ENCODE data around the gene NEDD4L.

NEDD4L gene

DNA sequence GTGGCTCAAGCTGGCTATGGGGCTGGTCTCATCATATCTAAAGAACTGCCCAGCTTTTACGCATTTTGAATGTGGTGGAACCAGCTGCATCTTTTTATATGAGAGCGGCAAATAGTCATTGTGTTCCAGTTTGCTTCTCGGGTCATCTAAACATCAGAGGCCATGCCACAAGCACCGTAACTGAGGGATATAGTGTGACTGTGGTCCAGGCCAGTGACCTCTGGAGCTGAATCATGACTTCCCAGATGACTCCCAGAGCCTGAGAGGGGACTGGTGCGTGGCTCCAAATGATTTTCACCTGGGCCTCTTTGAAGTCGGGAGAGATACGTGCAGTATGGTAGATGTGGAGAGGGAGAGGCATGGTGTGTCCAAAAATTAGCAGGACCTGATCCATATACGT, 271.0 kb downstream of the NEDD4L start:
- DNase-seq (ENCODE audit: low read depth, low spot score): no peak

DNA sequence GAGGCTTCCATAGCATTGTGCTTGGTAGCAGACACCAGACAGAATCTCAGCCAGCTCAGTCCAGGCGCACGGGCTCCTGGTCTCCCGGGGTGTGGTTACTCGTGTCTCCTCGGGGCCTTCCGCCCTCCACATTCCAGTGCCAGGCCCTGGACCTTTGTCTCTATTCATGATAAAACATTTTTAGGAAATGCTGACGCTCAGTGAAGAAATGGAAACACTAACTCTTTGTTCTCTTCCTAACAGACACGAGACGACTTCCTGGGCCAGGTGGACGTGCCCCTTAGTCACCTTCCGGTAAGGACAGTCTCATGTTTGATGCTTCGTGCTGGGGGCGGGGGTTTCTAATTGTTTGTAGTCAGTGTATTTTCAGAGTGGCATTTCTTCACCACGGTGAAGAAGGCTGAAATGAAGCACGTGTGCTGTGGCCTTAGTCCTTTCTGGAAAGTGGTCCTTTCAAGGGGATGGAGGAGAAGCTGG, 271.8 kb downstream of the NEDD4L start:
- DNase-seq (ENCODE audit: low read depth, low spot score): no peak

DNA sequence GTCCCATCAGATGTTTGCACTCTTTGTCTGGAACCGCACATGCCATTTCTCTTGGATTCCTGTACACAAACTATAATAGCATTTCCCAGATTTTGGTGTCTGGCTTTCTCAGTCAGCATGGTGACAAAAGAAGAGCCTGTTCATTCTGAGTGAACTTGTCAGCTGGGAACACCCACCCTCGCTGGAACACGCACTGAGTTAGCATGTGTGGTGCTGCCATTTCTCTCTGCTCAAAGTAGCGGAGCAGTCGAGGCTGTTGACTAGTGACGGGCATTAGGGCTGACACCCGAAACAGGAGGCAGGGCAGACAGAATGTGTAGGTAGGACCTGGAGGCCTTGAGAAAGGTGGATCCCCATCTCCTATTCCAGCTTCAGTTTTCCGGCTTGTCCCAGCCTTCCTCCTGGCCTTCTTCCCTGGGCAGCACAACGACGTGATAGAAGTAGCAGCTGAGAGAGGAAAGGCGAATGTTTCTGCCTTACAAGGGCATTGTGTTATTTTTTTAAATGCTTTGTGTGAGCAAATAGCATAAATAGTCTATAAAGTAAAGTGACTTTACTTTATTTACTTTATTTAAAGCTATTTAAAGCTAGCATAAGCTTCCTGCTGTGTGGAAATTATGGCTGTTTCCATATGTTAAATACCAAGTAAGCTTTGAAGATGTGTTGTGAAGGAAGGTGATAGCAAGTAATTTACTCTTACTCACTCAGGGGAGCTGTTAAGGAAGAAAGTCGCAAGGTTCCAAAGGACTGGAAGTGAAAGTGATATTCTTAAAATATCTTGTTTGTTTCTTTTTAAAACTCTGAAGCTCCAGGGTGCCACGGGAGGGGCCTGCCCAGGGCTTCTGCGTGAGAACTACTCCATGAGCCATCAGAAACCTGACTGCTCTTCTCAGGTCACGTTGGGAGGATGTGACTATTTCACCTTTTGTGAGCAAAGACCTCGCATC, 272.6 kb downstream of the NEDD4L start:
- DNase-seq (ENCODE audit: low read depth, low spot score): no peak

DNA sequence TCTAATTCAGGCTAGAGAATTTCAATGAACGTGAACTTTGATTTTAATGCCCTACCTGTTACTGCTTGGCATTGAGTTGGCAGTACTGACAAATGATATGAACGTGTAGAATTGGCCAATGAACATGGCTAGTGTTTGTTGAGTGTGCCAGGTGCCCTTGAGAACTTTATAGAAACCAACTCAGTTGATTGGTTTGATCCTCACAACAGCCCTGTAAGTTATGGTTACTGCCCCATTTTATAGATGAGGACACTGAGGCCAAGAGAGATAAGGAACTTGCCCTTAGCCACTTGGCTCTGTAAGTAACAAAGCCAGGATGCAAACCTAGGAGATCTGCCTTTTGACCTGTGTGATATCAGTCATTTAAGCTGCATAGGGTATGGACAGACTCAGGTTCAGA, 275.7 kb downstream of the NEDD4L start:
- DNase-seq (ENCODE audit: low read depth, low spot score): no peak

DNA sequence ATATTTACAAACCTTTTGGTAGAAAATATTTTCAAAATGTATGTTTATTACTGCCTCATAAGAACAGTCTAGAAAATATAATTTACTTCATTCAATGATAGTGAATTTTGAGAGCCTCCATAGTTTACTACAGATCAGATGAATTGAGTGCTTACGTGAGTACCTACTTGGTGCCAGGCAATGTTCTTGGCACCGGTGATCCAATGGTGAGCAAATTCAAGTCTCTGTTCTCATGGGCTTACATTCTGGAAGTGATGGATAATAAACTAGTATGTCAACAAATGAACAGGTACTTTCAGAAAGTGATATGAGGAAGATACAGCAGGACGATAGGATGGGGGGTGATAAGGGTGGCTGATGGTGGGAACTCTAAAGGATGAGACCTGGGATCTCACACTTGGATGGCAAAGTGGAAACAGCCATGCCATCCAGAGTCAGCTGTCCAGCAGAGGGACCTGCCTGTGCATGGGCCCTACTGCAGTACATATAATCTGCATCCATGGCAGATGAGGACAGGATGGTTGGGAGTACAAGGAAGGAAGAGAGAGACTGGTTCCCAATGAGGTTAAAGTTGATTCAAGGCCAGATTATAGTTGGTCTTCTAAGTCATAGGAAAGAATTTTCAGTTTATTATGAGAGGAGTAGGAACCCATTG, 277.0 kb downstream of the NEDD4L start:
- no peak for DNase-seq (ENCODE audit: low read depth, low spot score)

DNA sequence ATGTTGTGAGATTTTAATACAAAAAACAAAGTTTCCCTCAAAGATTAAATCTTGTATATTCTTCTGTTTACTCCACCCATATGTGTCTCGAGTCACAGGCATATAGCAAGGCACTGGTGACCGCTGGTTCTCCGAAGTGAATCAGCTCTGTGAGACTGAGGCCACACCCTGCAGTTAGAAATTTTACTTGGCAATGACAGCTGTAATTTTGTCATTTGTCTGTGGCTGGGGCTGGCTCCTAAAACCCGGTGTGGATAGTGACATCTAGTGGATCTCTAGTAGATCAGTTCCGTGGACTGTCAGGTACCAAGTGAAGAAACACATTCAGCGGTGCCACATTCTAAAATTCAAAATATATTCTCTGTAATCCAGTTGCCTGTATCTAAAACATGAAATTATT, 278.0 kb downstream of the NEDD4L start:
- DNase-seq (ENCODE audit: low read depth, low spot score): no peak

DNA sequence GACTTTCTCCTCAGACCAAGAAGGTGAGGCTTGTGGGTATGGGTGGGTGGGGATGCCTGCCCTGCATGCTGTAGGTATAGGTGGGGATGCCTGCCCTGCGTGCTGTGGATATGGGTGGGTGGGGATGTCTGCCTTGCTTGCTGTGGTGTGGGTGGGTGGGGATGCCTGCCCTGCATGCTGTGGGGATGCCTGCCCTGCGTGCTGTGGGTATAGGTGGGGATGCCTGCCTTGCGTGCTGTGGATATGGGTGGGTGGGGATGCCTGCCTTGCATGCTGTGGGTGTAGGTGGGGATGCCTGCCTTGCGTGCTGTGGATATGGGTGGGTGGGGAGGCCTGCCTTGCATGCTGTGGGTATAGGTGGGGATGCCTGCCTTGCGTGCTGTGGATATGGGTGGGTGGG, 278.4 kb downstream of the NEDD4L start:
- no peak for DNase-seq (ENCODE audit: low read depth, low spot score)

DNA sequence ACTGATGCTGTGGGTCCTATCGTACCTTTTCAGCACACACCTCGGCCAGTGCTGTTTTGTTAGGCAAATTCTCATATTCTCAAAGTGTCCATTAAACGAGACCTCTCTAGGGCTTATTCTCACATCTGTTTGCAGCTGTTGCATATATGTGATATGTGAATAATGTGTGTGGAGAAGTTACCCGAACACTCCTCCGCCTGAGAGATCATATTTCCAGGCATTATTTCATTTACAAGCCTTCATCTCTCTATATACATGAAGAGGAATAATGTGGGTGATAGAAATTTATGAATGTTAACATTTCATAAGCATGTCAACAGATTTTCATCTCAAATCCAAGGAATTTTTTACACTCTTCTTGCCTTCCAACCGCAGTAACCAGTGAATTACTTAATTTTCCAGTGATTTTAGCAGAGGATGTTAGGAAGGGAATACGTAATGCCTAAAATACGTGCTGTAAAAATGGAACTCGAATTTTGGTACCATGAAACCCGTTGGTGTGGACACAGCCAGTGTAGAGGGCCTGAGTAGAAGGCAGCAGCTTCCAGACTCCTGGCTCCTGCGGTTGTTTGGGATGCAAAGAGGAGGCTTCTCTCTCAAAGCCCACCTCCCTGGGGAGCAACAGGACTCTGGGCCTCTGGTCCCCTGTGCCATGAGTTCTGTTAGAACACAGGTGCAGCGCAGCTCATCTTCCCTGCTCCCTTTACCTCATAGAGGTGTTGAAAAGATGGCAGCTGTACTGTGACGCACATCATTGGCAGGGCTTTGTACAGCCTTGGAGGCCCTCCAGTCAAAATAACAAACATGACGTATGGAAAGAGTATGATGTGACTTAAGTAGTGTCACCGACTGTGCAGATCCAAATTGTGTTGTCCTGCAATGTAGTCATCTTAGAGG, 280.1 kb downstream of the NEDD4L start:
- DNase-seq (ENCODE audit: low read depth, low spot score): no peak

DNA sequence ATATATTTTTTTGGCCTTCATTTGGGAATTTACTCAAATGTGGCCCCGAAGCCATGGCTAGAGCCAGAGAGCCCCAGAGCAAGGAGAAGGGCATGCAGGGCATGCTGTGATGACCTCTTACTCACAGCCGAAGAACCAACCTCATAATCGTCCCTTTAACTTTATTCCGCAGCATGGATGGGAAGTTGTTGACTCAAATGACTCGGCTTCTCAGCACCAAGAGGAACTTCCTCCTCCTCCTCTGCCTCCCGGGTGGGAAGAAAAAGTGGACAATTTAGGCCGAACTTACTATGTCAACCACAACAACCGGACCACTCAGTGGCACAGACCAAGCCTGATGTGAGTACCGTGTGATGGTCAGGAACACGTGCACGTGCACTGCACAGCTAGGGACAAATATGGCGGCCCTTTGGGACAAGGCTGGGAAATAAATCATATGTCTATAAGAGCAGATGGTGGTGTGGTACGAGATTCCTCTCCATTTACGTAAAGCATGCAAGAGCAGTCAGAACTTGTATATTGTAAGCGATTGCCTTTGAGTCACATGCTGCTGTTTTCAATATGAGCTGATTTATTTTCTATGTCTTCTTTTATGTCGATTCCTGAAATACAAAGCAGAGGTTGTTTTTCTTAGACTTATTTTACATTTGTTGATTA, 280.9 kb downstream of the NEDD4L start:
- no peak for DNase-seq (ENCODE audit: low read depth, low spot score)

DNA sequence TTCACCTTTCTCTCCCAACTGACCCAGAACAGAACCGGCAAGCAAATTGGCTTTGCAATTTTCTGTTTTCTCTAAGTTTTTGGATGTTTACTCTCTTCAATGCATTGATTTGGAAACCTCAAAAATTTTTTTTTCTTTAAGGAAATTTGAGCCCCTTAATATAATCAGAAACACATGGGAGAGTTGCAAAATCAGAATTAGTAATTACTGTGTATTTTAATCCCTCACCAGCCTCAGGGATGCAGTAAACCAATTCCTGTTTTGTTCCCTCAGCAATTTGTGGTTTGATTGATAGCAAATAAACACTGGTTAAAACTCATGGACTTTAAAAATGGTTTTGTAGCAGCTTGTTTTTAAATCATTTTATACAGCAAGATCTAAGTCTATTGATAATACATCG, 281.5 kb downstream of the NEDD4L start:
- DNase-seq (ENCODE audit: low read depth, low spot score): no peak

DNA sequence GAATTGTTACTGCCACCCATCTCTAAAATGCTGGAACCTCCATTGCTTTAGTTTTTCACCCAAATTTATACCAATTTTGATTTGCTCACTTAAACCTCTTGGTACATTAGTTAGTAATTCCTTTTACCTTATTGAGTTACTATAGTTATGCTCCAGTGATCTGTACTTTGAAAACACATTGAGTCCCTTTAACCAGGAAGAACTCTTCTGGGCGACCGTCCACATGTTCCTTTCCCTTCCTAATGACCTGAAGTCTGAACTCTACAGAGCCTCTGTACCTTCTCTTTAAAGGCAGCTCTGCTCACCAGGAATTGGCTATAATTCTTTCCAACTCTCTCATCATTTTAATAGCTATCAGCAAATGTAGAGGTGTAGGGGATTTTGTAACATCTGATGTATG, 290.0 kb downstream of the NEDD4L start:
- no peak for DNase-seq (ENCODE audit: low read depth, low spot score)

DNA sequence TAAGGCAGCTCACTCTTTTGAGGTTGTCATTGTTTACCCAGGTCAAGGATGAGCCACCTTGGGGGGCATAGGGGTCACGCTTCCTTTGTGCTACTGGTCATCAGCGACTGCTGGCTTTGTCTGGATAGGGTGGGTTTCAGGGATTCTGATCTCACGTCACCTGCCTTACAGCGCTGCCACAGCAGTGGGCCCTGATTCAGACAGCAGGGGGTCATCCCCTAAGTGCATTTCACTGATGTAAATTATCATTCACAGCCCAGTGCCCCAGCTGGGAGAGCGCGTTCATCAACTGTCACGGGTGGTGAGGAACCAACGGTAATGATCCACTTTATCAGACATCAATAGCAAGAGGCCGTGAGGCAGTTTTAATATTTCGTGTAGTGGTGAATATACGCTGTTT, 291.2 kb downstream of the NEDD4L start:
- no peak for DNase-seq (ENCODE audit: low read depth, low spot score)

DNA sequence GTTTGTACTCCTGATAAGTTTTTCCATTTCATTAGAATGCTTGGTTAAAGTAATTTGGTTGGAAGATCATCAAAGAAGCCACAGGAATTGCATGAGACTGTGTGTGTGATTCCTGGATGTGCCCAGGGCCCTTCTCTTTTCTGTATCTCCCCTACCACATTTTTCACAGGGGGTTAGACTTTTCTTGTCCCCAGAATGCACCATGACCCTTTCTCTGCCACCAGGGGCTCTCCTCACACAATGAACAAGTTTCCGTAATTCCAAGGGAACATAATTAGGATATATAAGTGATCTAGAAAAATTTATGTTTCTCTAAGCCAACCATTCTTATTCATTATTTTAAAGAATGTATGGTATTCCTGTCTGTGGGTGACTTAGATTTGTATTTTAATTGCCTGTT, 291.8 kb downstream of the NEDD4L start:
- DNase-seq (ENCODE audit: low read depth, low spot score): no peak

DNA sequence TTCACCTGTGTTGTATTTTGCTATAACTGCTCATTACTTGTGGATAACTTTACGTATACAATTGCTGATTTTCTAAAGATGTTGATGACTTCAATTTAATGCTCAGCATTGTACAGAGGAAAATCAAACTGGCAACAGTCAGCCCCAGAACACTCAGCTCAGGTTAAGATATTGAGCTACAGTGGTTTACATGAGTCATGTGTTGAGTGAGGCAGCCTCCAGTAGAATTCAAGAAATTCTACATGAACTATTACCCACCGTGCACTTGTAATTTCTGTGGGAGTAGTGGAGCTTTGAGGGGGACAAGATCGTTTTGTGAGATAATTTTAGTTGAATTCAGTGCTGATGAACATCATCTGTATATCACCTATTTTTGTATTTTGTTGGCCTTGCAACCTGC, 292.6 kb downstream of the NEDD4L start:
- no peak for DNase-seq (ENCODE audit: low read depth, low spot score)

DNA sequence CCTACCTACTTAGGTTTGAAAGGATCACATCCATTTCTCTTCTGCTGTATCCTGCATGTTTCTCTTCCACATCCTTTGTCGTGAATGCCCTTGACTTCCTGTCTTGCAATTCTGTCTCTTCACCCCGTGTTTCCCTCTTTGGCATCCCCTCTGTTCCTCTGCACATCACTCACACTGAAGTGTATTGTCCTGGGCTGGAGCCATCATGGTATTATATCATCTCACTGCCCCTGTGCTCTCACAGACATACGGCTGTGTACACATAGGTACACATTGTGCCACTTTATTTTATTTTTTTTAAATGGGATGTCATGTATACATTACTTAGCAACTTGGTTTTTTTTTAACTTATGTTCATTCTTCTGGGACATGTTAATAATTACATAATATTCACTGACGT, 293.3 kb downstream of the NEDD4L start:
- DNase-seq (ENCODE audit: low read depth, low spot score): no peak

DNA sequence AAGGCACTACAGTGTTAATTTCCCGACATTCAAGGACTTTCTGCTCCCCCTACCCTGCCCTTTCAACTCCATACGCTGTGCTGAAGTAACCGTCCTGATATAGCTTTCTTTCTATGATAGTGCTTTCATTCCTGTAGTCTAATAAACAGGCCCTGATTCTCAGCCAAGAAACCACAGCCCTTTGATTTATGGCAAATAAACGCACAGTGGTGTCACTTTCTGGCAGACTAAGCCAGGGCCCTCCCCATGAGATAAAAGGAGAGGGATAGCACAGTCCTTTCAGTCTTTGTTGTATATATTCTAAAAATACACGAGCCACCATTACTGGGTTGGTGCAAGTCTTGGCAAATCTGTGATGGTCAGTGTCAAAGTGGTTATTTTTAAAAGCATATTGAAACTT, 293.7 kb downstream of the NEDD4L start:
- DNase-seq (ENCODE audit: low read depth, low spot score): no peak

DNA sequence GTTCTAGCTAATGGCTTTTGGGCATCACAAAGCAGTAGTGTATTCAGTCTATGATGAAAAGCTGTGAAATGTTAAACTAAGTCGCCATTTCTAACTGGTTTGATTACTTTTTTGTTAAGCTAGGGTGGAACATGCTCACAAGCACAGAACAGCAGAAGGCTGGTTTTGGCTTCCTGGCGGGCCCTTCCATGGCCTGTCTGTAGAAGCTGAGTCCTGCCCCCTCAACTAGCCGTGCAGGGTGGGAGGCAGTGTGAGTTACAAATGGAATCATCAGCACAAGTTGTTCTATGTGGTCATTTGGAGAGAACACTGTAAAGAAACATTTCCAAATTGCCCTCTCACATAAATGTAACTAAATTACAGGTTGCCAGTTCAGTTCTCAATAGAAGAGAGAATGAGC, 294.1 kb downstream of the NEDD4L start:
- no peak for DNase-seq (ENCODE audit: low read depth, low spot score)

DNA sequence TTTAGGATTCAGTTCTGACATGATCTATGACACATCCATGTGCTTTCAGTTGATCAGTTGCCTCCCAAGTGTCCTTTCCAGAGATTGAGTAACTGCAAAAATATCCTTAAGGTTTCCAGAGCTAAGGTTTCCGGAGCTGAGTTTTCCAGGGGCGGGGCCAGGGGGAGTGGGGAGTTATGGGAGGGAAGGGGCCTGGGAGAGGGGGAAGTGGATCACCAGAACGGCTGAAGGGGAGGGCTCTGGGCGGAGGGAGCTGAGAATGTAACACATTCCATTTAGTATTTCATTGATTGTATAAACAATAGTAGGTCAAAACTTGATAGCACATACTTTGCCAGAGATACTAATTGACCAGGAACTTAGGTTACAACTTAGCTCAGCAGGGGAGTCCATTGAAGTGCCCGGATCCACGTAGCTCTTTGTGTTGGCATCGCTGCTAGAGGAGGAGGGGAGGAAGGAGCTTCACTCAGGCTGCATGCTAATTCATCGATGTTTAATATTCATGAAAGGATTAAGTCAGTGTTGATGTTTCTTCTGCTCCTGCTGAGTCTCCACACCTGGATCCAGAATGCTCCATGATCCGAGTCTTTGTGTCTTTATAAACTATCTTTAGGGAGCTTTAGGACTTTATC, 295.1 kb downstream of the NEDD4L start:
- no peak for DNase-seq (ENCODE audit: low read depth, low spot score)

DNA sequence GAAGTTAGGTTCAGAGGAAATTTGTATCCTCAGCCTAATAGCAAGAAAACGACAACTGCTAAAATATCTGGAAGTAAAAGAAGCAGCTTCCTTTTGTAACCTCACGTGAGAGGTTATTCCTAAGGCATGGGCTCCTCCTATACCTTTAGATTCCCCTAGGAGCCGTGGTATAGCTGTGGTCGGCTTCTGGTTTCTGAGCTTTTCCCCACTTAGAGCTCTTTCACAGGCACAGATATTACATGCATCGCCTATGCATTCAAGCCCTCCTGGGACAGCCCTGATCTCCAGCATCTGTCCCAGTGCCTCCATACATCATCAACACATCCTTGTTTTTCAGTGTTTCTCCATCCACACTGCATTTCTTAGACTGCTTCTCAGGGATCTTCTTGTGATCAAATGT, 295.9 kb downstream of the NEDD4L start:
- no peak for DNase-seq (ENCODE audit: low read depth, low spot score)

DNA sequence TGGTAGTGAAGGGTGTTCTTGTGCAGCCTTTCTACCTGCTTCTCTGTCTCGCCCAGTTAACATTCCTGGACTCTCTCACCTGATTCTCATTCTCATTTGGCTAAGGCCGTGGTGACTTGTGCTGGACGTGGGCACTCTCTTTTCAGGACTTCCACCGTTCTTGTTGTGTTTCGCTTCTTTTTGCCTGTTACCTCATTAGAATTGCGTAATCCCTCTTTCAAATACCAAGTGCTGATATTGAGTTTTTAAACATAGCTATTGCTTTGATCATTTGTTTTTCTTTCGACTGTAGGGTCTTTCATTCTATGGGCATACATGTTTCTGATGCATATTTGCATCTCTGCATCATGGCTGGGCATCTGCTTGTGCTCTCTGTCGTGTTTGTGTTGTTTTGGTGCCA, 297.9 kb downstream of the NEDD4L start:
- no peak for DNase-seq (ENCODE audit: low read depth, low spot score)

DNA sequence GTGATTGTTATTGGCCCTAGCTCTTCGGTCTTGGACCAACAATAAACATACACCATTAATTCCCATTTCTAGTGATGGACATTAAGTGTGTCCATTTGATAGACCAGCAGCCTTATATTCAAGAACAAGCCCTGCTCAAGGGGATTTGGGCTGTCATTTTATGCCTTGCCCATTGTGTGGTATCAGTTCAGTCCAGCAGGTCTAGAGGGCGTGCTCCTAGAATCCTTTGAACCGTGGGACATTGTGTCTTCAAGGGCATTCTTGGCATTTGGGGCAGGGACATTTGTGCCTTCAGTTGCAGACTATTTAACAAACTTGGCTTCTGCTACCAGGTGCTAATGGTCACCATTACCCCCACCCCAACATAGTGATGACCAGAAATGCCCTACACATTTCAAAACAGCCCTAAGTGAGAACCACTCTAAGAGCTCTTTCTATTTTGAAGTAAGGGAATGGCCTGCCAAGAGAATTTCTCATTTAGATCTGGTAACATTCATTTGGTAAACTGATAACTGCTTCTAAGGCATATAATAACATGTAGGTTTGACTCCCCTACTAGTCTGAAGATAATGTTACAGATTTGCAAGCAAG, 300.1 kb downstream of the NEDD4L start:
- DNase-seq (ENCODE audit: low read depth, low spot score): no peak

Measured in smooth muscle cell of the brain vasculature (primary cell).